NCI-H510A treated with DMSO at 0.1 percent for 48 hours (cell line): ENCODE data around the gene SPNS1.
"Not testable (repeated sequence)": the region's sequence is repeated elsewhere in the genome, so short reads cannot be mapped to it uniquely, and the experiment has no call there.

Experiments
- DNase-seq: peaks from one replicate; lab custom pipeline; 2025; lab: John Stamatoyannopoulos, UW

SPNS1 gene

GRCh38 chr16:28990375-28991040 is 15.9 kb downstream of the SPNS1 start:
- DNase-seq = no peak

- no peak for DNase-seq
These were observed 17.1 kb downstream of the SPNS1 start for GRCh38 chr16:28991687-28992086.

DNA sequence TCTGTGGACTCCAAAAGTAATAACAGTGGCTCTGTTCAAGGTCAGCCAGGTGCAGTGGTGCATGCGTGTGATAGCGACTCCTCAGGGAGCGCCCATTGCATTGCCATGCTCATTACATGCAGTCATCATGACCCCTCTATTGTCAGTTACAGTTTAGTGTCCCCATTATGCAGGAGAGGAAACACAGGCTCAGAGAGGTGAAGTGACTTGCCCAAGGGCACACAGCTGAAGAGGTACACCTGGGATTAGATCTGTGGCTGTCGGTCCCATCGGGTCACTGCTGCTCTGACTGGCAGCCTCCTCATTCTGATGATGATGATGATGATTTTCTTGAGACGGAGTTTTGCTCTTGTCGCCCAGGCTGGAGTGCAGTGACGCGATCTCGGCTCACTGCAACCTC is 17.9 kb downstream of the SPNS1 start:
- no peak for DNase-seq

- DNase-seq = no peak
These were observed 24.3 kb downstream of the SPNS1 start for GRCh38 chr16:28998837-28999236.

GRCh38 chr16:28999577-28999976 is 25.0 kb downstream of the SPNS1 start:
- no peak for DNase-seq

- DNase-seq = no peak
These were observed 25.4 kb downstream of the SPNS1 start for GRCh38 chr16:29000019-29000418.

GRCh38 chr16:29004496-29005139 is 30.0 kb downstream of the SPNS1 start:
- not testable (repeated sequence) for DNase-seq

GRCh38 chr16:29007730-29008593 is 33.4 kb downstream of the SPNS1 start:
- DNase-seq = no peak

GRCh38 chr16:29009050-29009837 is 34.7 kb downstream of the SPNS1 start:
- DNase-seq = no peak

GRCh38 chr16:29009838-29010166 is 35.2 kb downstream of the SPNS1 start:
- no peak for DNase-seq

- no peak for DNase-seq
These were observed 36.5 kb downstream of the SPNS1 start for GRCh38 chr16:29011112-29011511.

DNA sequence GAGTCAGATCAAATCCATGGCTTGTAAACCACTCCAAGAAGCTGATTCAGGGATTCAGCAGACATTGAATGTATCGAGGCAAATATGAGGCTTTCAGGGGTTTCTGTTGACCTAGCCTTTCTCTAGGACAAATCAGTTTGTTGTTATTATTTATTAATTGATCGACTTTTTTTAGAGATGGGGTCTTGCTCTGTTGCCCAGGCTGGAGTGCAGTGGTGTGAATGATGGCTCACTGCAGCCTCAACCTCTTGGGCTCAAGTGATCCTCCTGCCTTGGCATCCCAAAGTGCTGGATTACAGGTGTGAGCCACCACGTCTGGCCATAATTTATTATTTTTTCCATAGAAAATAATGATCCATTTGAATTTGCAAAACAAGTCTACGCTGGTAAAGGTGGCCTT is 37.3 kb downstream of the SPNS1 start:
- DNase-seq = no peak

- no peak for DNase-seq
These were observed 38.5 kb downstream of the SPNS1 start for GRCh38 chr16:29012913-29013553.

DNA sequence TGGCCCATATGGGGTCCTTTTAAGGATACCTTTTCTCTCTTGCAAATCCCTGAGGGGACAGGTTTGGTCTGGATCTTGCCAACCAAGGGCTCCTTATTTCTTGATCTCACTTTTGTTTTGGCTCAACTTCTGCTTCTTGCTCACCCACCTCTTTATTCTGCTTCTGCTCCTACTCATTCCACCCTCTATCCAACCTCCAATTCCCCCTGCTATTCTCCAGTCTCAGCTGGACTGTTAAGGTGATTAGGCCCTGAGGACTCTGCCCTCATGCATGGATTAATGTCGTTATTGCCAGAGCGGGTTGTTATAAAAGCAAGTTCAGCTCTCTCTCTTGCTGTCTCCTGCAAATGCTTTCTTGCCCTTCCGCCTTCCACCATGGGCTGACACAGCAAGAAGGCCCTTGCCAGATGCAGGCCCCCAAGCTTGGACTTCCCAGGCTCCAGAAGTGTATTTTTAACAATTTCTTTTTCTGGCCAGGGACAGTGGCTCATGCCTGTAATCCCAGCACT is 40.0 kb downstream of the SPNS1 start:
- no peak for DNase-seq

DNA sequence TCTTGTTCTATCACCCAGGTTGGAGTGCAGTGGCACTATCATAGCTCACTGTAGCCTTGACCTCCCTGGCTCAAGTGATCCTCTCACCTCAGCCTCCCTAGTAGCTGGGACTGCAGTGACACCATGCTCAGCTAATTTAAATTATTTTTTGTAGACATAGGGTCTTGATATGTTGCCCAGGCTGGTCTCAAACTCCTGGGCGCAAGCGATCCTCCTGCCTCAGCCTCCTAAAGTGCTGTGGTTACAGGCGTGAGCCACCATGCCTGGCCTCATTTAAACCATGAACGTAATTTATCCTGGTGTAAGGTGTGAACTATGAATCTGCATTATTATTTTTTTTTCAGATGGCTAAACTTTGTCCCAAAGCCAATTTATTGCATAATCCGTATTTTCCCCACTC is 47.6 kb downstream of the SPNS1 start:
- no peak for DNase-seq

DNA sequence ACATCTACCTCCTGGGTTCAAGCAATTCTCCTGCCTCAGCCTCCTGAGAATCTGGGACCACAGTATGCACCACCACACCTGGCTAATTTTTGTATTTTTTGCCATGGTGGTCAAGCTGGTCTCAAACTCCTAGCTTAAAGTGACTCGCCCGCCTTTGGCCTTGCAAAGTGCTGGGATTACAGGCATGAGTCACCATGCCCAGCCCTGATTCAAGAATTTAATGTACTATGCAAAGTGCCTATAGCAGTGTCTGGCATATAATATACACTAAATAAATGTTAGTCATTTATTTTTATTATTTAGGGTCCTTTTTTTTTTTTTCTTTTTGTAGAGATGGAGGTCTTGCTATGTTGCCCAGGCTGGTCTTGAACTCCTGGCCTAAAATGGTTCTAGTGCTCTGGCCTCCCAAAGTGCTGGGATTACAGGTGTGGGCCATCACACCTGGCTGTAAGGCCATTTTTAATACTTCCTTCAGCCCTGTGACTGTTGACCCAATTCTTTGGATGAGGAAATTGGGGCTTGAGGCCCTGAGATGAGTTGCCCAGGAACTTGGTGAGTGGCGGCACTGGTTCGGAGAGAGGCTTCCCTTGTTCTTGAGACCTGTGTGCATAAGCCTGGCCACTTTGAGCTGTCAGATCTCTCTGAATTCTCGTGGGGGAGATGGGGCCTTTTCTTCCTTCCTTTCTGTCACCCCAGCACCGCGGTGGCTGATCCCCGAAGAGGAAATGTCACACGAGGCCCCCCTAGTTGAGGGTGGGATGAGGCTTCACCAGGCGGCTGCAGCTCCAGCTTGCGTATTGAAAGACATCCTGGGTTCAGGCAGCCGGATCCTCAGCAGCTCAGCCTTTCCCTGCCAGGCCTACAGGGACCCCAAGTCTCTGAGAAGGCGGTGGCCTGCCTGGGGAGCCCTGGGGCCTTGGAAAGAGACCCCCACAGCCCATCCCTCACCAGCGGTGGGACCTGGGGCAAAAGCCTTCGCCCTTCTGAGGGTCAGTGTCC is 49.0 kb downstream of the SPNS1 start:
- DNase-seq = no peak

GRCh38 chr16:29024278-29024677 is 49.7 kb downstream of the SPNS1 start:
- no peak for DNase-seq

DNA sequence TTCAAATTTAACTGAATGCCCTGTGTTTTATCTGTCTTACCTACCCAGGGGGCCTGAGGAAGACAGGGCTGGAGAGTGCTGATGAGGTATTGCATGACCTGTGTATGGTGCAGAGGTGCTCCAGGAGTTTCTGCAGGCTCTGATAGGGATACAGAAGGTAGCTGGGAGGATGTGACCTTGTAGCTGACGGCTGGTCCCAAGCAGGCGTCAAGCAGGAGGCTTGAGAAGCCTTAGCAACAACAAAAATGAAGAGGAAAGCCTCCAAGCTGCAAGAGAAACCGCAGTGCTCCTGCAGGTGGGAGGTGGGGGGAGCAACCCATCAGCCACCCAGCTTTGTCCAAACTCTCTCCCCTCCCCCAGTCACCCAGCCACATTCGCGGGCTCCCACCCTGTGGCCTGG is 50.6 kb downstream of the SPNS1 start:
- no peak for DNase-seq

DNA sequence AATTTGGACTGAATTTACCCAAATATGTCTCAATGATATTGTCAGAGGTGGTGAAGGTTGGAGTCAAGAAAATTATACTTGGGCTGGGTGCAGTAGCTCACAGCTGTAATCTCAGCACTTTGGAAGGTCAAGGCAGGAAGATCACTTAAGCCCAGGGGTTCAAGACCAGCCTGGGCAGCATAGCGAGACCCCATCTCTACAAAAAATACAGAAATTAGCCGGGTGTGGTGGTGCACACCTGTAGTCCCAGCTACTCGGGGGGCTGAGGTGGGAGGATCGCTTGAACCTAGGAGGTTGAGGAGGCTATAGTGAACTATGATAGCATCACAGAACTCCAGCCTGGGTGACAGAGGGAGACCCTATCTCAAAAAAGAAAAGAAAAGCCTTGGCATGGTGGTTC is 51.2 kb downstream of the SPNS1 start:
- no peak for DNase-seq

DNA sequence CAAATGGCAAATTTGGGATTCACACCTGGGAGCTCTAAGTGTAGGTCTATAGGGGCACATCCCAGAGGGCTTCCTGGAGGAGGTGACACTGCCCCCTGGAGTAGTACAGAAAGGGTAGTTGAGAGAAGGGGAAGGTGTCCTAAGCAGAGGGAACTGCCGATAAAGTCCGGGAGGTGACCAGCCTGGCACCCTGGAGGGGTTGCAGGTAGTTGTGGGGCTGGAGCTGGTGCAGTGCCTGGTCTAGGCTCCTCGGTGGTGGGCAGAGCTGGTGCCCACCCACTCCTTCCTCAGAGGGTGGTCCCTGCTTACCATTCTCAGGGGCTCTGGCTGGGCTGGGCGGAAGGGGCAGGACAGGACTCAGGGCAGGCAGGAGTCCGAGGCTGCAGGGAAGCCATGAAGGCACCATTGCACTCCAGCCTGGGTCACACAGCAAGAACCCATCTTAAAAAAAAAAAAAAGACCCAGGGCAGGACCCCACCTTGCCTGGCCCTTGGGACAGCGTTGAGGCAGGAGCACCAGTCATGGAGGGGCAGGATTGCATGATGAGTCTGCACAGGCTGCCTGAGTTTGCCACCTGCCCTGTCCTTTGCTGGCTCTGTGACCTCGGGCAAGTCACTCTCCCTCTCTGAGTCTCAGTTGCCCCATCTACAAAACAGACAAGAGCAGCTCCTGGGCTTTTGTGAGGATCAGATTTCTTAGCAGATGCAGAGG is 54.0 kb downstream of the SPNS1 start:
- DNase-seq = no peak
